Natural killer cell treated with Interleukin-12 subunit alpha and Interleukin-12 subunit beta and Interleukin-15 and Interleukin-18, amount 100 ng/mL, for 72 hours (primary cell): Measurements from ENCODE around the gene HEPHL1. TPM values are rescaled to one million over a fixed set of nuclear protein-coding genes. Genes with fewer than 3 reads are reported as not detected.
"Not testable (repeated sequence)": the region's sequence is repeated elsewhere in the genome, so short reads cannot be mapped to it uniquely, and the experiment has no call there.

ENCODE experiments used
- ATAC-seq, 2 donors: fragments of 150-1000 bp; cut with Tn5 transposase in 1 of 2; sonication (Bioruptor Pico), chemical (Tn5 transposase) in 1 of 2; 2 replicates each; pipeline ENCODE4 v1.10.0; 2021
- DNase-seq: peaks from one replicate; pipeline ENCODE4 v3.0.0; 2022; ENCODE audit warnings: low spot score
- H3K27ac Mint-ChIP-seq, 2 donors: 1 replicate in 1 of 2; 2 replicates in 1 of 2; pipeline ENCODE4 v1.8.0; 2022; ENCODE audit warnings: mixed read lengths in 2 of 2, mild to moderate bottlenecking in 1 of 2, moderate library complexity in 1 of 2
- H3K27me3 Mint-ChIP-seq, 2 donors: 1 replicate in 1 of 2; 2 replicates in 1 of 2; pipeline ENCODE4 v1.8.0; 2022; ENCODE audit warnings: mixed read lengths in 2 of 2
- H3K36me3 Mint-ChIP-seq: one replicate; pipeline ENCODE4 v1.8.0; 2022; ENCODE audit warnings: mixed read lengths
- H3K4me1 Mint-ChIP-seq, 2 donors: 1 replicate in 1 of 2; 2 replicates in 1 of 2; pipeline ENCODE4 v1.8.0; 2022; ENCODE audit warnings: low read depth in 2 of 2, mixed read lengths in 2 of 2, mild to moderate bottlenecking in 1 of 2
- H3K4me3 Mint-ChIP-seq: one replicate; pipeline ENCODE4 v1.8.0; 2022; ENCODE audit warnings: mixed read lengths
- H3K9me3 Mint-ChIP-seq: 2 replicates; pipeline ENCODE4 v1.8.0; 2022; ENCODE audit warnings: mixed read lengths
- total RNA-seq, 2 donors: library from RNA; stranded (reverse); gene quantifications; one replicate each; pipeline ENCODE4 v1.2.3, GENCODE V29; 2022

Gene HEPHL1
- total RNA-seq, 2 donors from 2014 or later, result not detected

GRCh38 chr11:94111660-94112059 is 90.5 kb downstream of the HEPHL1 start:
- H3K9me3 Mint-ChIP-seq, result peaks cover 5% of the 10 kb centered on the region
- DNase-seq (no peak), ATAC-seq (no peak)
- H3K4me3 Mint-ChIP-seq, result no peak overlapping the region
- no peak overlapping the region for H3K27ac Mint-ChIP-seq
- peaks cover 5% of the 10 kb centered on the region for H3K36me3 Mint-ChIP-seq
- peaks cover 9 to 25% of the 10 kb centered on the region in 2 donors for H3K27me3 Mint-ChIP-seq
- H3K4me1 Mint-ChIP-seq, result no peaks in the 10 kb centered on the region

- H3K9me3 Mint-ChIP-seq, result peaks cover 5% of the 10 kb centered on the region
- peaks cover 5% of the 10 kb centered on the region for H3K36me3 Mint-ChIP-seq
- no peaks in the 10 kb centered on the region for H3K4me1 Mint-ChIP-seq
- peaks cover 9 to 25% of the 10 kb centered on the region in 2 donors for H3K27me3 Mint-ChIP-seq
- DNase-seq, result no peak
- no peak overlapping the region for H3K4me3 Mint-ChIP-seq
- H3K27ac Mint-ChIP-seq, result no peak overlapping the region
- ATAC-seq, result no peak
Observed at GRCh38 chr11:94112206-94112953, 91.2 kb downstream of the HEPHL1 start.

- Mint-ChIP-seq H3K9me3 (peaks cover 5% of the 10 kb centered on the region), H3K27me3 (peaks cover 7 to 26% of the 10 kb centered on the region in 2 donors), H3K4me1 (no peaks in the 10 kb centered on the region), H3K4me3 (no peak overlapping the region), H3K27ac (no peak overlapping the region), H3K36me3 (no peaks in the 10 kb centered on the region)
- ATAC-seq (no peak), DNase-seq (no peak)
Observed at GRCh38 chr11:94117197-94117574, 96.0 kb downstream of the HEPHL1 start.

- H3K9me3 Mint-ChIP-seq, result peaks cover 5% of the 10 kb centered on the region
- DNase-seq (no peak), ATAC-seq (no peak)
- no peak overlapping the region for H3K4me3 Mint-ChIP-seq
- no peak overlapping the region for H3K27ac Mint-ChIP-seq
- H3K27me3 Mint-ChIP-seq, result peaks cover 5 to 26% of the 10 kb centered on the region in 2 donors
- no peaks in the 10 kb centered on the region for H3K36me3 Mint-ChIP-seq
- no peaks in the 10 kb centered on the region for H3K4me1 Mint-ChIP-seq
Observed at GRCh38 chr11:94117871-94118270, 96.7 kb downstream of the HEPHL1 start.

- H3K4me3 Mint-ChIP-seq, H3K9me3 Mint-ChIP-seq, ATAC-seq, H3K36me3 Mint-ChIP-seq, H3K27ac Mint-ChIP-seq, DNase-seq, H3K4me1 Mint-ChIP-seq: not testable (repeated sequence)
- H3K27me3 Mint-ChIP-seq, result peaks cover 5 to 15% of the 10 kb centered on the region in 2 donors
Observed at GRCh38 chr11:94119676-94120075, 98.5 kb downstream of the HEPHL1 start.

- not testable (repeated sequence) for ATAC-seq, H3K9me3 Mint-ChIP-seq, H3K4me3 Mint-ChIP-seq, H3K27me3 Mint-ChIP-seq, H3K36me3 Mint-ChIP-seq, H3K4me1 Mint-ChIP-seq, H3K27ac Mint-ChIP-seq, DNase-seq
Observed at GRCh38 chr11:94120516-94120915, 99.4 kb downstream of the HEPHL1 start.

- Mint-ChIP-seq H3K9me3 (no peaks in the 10 kb centered on the region), H3K4me1 (no peaks in the 10 kb centered on the region), H3K4me3 (no peak overlapping the region), H3K27ac (no peak overlapping the region), H3K27me3 (peaks cover 0 to 6% of the 10 kb centered on the region in 2 donors), H3K36me3 (no peaks in the 10 kb centered on the region)
- no peak for DNase-seq
- ATAC-seq, result no peak
Observed at GRCh38 chr11:94120946-94121345, 99.8 kb downstream of the HEPHL1 start.

GRCh38 chr11:94125407-94126115 is 104.4 kb downstream of the HEPHL1 start:
- H3K4me3 Mint-ChIP-seq, result no peak overlapping the region
- H3K27me3 Mint-ChIP-seq, result no peaks in the 10 kb centered on the region
- peaks cover 14 to 16% of the 10 kb centered on the region in 2 donors for H3K4me1 Mint-ChIP-seq
- no peaks in the 10 kb centered on the region for H3K9me3 Mint-ChIP-seq
- no peak for ATAC-seq
- no peak overlapping the region for H3K27ac Mint-ChIP-seq
- no peak for DNase-seq
- no peaks in the 10 kb centered on the region for H3K36me3 Mint-ChIP-seq

GRCh38 chr11:94127638-94128037 is 106.5 kb downstream of the HEPHL1 start:
- no peaks in the 10 kb centered on the region for H3K9me3 Mint-ChIP-seq
- H3K36me3 Mint-ChIP-seq, result no peaks in the 10 kb centered on the region
- ATAC-seq (no peak), DNase-seq (no peak)
- H3K27ac Mint-ChIP-seq, result peak overlapping the region in 1 of 2 donors; percentile 89
- no peaks in the 10 kb centered on the region for H3K27me3 Mint-ChIP-seq
- peak overlapping the region; percentile 56 for H3K4me3 Mint-ChIP-seq
- H3K4me1 Mint-ChIP-seq, result peaks cover 14 to 16% of the 10 kb centered on the region in 2 donors

GRCh38 chr11:94128291-94128745 is 107.2 kb downstream of the HEPHL1 start:
- H3K9me3 Mint-ChIP-seq, result no peaks in the 10 kb centered on the region
- H3K4me1 Mint-ChIP-seq, result peaks cover 17 to 18% of the 10 kb centered on the region in 2 donors
- H3K27me3 Mint-ChIP-seq, result no peaks in the 10 kb centered on the region
- H3K36me3 Mint-ChIP-seq, result no peaks in the 10 kb centered on the region
- ATAC-seq (peak; percentile 17 to 55), DNase-seq (no peak)
- peak overlapping the region in 1 of 2 donors; percentile 89 for H3K27ac Mint-ChIP-seq
- H3K4me3 Mint-ChIP-seq, result no peak overlapping the region

- Mint-ChIP-seq H3K36me3 (no peaks in the 10 kb centered on the region), H3K9me3 (no peaks in the 10 kb centered on the region), H3K4me3 (no peak within 1 kb of the TSS), H3K27ac (peak within 1 kb of the TSS in 1 of 2 donors; percentile 89), H3K4me1 (peaks cover 23 to 24% of the 10 kb centered on the region in 2 donors), H3K27me3 (no peaks in the 10 kb centered on the region)
- DNase-seq (peak; percentile 89), ATAC-seq (peak; percentile 92 to 95)
Observed at GRCh38 chr11:94128746-94129511, 107.8 kb downstream of the HEPHL1 start, which contains the start of gene PANX1. TSS of gene PANX1 (plus strand) at chr11:94128841. CDS start at chr11:94129313, 472 bp downstream.

- Mint-ChIP-seq H3K27me3 (no peaks in the 10 kb centered on the region), H3K27ac (no peak overlapping the region), H3K4me3 (no peak overlapping the region), H3K4me1 (peaks cover 28 to 29% of the 10 kb centered on the region in 2 donors), H3K36me3 (no peaks in the 10 kb centered on the region), H3K9me3 (no peaks in the 10 kb centered on the region)
- no peak for DNase-seq
- ATAC-seq, result peak in 1 of 2 donors; percentile 69
Observed at GRCh38 chr11:94129512-94130297, 108.6 kb downstream of the HEPHL1 start.
